GM21528 (cell line): Measurements from ENCODE around the gene LRRFIP1.

Experiments
- ATAC-seq: cut with Tn5 transposase; IDR thresholded peaks from one replicate; pipeline ENCODE4 v1.9.1; 2021; ENCODE audit warnings: mild to moderate bottlenecking, moderate library complexity; ENCODE audit not compliant: unreplicated experiment, low FRiP score

The LRRFIP1 gene

DNA sequence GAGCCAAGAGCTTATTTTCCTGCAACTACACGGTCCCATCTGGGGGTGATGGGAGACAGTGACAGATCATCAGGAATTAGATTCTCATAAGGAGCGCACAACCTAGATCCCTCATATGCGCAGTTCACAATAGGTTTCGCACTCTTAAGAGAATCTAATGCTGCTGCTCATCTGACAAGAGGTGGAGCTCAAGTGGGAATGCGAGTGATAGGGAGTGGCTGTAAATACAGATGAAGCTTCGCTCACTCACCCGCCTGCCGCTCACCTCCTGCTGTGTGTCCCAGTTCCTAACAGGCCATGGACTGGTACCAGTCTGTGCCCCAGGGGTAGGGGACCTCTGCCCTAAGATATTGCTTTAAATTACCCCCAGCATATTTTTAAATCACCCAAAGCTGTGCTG, 10.8 kb downstream of the LRRFIP1 start:
- ATAC-seq: no peak

- no peak for ATAC-seq
Observed at GRCh38 chr2:237639052-237639835, 11.9 kb downstream of the LRRFIP1 start.

DNA sequence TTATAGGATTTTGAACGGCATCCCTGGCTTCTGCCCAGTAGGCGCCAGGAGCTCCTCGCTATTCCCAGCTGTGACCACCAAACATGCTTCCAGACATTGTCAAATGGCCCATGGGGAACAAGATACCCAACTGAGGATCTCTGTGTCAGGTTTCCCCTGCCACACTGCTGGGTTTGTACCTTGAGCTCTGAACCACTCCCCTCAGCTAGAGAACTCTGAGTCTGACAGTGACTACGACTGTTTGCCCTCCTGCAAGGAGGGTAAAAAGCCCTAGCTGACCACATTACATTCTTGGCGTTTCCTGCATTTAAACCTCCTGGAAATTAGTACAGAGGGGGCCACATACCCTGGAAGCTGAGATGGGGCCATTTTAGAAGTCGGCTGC, 12.4 kb downstream of the LRRFIP1 start:
- no peak for ATAC-seq

DNA sequence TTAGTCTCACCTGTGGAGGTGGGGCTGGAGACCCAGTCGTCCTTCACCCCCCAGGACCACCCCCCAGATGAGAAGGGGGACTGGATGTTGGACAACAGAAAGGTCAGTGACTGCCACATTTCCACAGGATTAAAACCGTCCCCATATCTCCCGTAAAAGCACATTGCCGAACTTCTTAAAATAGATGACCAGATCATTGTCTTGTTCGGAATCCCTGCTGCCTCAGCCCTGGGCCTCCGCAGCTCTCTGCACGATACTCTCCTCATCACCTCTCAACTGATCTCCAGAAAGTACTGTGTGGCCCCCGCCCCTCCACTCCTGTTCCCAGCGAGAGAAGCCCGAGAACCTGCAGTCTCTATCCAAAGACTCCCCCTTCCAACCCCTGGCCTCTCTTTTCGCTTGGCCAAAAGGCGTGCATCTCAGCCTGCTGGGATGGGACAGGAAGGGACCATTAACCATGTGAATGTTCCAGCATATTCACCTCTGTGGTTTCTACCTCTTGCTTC, 13.2 kb downstream of the LRRFIP1 start:
- ATAC-seq: no peak

GRCh38 chr2:237642038-237642734, 14.8 kb downstream of the LRRFIP1 start:
- no peak for ATAC-seq

DNA sequence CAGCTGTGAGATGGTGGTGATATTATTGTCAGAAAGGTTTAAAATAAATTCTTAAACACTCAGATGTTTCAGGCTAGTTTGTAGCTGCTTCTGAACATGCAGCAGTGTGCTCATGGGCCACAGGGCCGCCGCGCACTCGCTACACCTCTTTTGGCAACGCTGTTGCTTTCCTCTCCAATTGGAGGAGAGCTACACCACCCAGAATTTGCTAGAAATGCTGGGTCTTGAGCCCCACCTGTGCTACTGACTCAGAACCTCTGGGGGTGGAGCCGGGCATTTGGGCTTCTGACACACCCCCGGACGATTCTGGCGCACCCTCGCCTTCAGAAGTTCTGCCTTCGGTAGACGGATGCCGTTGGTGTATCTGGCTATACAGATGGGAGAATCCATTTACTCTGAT, 15.7 kb downstream of the LRRFIP1 start:
- ATAC-seq: no peak

- no peak for ATAC-seq
Observed at GRCh38 chr2:237643582-237644380, 16.4 kb downstream of the LRRFIP1 start.

DNA sequence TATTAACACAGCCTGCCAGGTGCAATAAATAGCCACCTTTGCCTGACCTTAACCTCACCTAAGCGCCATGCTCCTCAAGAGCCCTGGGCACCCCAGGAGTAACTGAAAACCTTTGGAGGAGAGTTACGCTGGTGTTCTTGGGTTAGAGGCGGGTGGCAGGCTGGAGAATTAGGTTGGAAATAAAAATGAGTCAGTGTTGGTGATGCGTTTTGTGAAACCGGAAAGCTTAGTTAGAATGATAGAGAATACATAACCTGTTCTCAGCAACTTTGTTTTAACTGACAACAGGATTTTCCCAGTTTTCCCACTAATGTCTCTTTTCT, 17.0 kb downstream of the LRRFIP1 start:
- ATAC-seq: no peak

DNA sequence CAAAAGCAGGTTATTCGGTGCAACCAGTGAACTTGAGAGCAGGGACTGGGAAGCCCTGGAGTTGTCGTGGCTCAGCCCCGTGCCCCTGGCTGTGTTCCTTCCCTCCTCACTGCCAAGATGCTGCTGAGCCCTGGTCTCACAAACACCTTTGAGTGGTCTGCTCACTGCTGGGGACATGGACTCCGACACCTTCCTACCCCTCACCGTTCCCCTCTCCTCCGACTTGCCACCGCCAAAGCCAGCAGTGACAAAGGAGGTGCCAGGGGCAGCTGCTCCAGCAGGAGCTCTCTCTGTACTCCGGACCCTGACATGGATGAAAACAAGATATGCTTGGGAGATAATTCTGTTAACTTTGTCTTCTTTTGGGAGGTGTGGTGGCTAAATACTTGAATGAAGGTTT, 17.9 kb downstream of the LRRFIP1 start:
- ATAC-seq: no peak

- no peak for ATAC-seq
Observed at GRCh38 chr2:237647176-237648015, 20.0 kb downstream of the LRRFIP1 start.

DNA sequence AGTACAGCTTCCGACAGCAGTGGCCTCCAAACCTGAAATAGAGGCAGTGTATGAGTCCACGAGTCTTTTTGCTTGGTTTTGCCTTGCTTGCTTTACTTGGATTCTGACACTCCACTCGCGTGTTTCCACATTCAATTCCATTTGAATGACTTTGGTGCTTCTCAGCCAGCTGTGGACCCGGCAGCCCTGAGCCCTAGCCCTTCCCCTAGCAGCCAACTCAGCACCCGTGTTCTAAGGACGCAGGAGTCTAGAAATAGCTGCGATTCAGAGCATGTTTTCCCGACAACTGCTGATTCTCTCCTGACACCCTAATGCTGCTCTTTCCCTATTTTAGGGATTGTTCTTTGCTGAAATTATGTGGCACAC, 20.6 kb downstream of the LRRFIP1 start:
- ATAC-seq: no peak

- no peak for ATAC-seq
Observed at GRCh38 chr2:237649541-237650454, 22.4 kb downstream of the LRRFIP1 start.

DNA sequence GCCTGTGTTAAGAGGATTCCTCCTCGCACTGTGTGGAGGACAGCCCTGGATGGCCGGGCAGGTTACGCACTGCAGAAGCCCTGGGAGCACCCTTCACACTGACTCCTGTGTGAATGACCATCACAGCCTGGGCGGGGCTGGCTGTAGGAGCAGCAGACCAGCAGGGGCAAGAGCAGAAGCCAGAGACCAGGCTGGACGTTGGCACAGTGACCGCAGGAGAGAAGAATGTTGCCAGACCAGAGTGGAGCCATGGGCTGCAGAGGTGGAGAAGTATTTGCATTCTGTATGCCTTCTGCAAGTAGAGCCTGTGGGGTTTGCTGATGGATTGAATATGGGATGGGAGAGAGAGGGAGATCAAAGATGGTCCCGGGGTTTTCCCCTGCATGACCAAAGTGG, 23.1 kb downstream of the LRRFIP1 start:
- ATAC-seq: no peak

DNA sequence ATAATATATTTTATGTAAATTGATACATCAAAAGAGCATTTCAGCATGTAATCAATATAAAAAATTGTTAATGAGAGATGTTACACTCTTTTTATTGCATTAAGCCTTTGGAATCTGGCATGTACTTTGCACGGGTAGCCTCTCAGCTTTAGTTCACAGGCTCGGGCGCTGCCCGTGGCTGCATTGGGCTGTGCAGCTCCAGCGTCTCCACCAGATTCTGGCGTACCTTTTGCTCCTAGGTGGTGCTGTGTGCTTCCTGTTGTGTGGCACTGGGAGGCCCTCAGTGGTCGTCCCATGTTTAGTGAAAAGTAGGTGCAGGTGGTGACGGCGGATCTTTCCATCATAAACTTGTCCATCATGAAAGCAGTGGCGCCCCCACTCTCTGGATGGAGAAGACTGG, 24.4 kb downstream of the LRRFIP1 start:
- ATAC-seq: no peak

DNA sequence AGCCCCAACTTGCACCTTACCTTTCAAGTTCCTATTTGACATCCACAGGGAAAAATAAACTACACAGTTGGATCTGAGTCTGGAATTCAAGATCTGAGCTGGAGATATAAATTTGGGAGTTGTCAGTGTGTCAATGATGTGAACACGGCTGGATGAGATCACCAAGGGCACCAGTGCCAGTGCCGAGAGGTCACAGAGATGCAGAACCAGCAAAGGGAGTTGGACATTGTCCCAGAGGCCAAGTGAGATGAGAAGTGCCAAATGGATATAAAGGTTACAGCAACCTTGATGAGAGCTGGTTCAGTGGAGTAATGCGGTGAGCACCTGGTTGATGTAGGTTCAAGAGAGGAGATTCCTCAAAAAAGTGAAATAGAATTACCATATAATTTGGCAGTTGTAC, 24.8 kb downstream of the LRRFIP1 start:
- no peak for ATAC-seq

GRCh38 chr2:237652854-237653253, 25.5 kb downstream of the LRRFIP1 start:
- no peak for ATAC-seq

GRCh38 chr2:237653776-237654558, 26.6 kb downstream of the LRRFIP1 start:
- no peak for ATAC-seq

DNA sequence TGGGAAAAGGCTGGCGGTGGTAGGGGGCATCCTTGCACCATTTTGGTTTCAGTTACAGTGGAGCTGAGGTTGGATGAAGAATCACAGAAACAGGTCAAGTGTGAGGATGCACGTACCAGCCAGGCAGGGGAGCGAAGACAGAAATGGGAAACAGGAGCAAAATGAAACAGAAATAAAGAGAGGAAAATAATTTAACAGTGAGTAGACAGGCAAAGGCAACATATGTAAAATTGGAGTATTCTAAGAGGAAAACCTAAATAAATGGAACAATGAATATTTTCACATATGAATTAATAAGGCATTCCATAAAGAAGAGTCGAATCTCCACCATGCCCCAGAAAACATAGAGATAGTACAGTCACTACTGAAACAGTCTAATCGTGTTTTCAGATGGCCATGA, 29.7 kb downstream of the LRRFIP1 start:
- ATAC-seq: no peak
